Measurements from ENCODE around the gene PDCD1LG2.

PDCD1LG2 gene

DNA sequence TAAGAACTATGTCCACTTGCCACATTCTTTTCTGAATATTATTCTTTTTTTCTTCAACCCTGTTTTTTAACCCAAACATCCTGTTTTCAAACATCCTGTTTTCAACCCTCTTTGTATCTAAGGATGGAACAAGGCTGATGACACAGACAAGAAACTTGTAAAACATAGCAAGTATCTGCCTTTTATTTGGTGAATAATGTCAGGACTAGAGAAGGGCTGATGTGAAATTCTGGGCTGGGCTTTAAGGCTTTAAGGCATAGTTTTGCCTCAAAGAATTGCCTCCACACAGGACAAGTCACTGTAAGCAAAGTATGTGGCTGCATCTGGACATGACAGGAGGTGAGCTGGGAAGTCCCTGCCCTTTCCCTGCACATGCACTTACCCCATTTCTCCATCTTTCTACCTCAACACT lies 76.1 kb downstream of the PDCD1LG2 start:
- peak; percentile 90 for DNase-seq (ENCODE audit: low read depth)
- H3K4me3 ChIP-seq (ENCODE audit: low read depth, low read length), result no peak overlapping the region
- TF ChIP-seq, protein P1, sequence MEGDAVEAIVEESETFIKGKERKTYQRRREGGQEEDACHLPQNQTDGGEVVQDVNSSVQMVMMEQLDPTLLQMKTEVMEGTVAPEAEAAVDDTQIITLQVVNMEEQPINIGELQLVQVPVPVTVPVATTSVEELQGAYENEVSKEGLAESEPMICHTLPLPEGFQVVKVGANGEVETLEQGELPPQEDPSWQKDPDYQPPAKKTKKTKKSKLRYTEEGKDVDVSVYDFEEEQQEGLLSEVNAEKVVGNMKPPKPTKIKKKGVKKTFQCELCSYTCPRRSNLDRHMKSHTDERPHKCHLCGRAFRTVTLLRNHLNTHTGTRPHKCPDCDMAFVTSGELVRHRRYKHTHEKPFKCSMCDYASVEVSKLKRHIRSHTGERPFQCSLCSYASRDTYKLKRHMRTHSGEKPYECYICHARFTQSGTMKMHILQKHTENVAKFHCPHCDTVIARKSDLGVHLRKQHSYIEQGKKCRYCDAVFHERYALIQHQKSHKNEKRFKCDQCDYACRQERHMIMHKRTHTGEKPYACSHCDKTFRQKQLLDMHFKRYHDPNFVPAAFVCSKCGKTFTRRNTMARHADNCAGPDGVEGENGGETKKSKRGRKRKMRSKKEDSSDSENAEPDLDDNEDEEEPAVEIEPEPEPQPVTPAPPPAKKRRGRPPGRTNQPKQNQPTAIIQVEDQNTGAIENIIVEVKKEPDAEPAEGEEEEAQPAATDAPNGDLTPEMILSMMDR (IDR thresholded peaks at IDR 0.05; ENCODE audit: insufficient read depth, low read depth, low read length, missing control alignments), result no peak

DNA sequence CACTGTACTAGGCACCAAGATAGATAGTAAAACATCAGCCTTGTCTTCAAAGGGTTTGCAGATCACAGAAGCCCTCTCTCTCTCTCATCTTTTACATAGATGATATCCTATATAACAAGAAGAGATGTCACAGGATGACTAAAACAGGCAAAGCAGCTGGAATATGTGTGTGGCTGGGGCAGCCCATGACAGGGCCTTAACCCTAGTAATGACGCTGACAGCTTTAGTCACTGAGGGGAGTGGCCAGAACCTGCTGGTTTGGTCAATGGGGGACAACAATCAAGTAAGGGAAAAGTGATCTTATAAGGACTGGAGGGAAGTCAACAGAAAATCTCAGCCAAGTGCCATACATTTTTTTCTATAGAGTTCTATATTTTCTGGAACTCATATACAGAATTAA lies 76.7 kb downstream of the PDCD1LG2 start:
- TF ChIP-seq, protein P1 (IDR thresholded peaks at IDR 0.05; ENCODE audit: insufficient read depth, low read depth, low read length, missing control alignments), result no peak
- peak; percentile 78 for DNase-seq (ENCODE audit: low read depth)
- H3K4me3 ChIP-seq (ENCODE audit: low read depth, low read length), result no peak overlapping the region

DNA sequence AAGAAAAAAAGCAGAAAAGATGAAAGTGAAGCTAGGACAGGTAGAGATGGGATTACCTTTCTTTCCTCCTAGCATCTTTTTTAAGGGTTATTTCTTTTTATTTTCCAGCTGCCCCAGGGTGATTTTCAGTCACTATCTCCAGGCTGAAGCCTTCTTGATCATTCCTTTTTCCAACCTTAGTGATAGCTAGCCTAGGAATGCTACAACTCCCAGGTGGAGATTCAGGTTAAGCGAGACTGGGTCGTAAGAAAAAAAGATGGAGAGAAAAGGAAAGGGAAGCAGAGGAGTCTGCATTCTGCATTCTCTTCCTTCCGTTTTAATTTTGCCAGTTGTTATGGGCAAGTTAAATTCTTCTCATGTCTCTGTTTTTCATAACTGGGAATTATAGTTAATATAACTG lies 81.9 kb downstream of the PDCD1LG2 start:
- no peak for DNase-seq (ENCODE audit: low read depth)
- TF ChIP-seq, protein P1 (IDR thresholded peaks at IDR 0.05; ENCODE audit: insufficient read depth, low read depth, low read length, missing control alignments), result no peak

DNA sequence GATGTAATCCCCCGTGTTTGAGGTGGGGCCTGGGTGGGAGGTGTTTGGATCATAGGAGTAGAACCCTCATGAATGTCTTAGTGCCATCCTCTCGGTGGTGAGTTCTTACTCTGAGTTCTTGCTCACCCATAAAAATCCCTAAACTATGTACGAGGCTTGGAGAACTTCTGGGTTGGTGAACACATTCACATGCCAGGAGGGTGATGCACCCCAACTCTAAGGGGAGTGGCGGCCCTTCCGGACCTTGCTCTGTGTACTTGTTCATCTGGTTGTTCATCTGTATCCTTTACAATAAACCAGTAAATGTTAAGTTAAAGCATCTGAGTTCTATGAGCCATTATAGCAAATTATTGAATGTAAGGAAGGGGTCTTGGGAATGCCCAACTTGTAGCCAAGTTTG lies 82.6 kb downstream of the PDCD1LG2 start:
- no peak for DNase-seq (ENCODE audit: low read depth)
- no peak overlapping the region for H3K4me3 ChIP-seq (ENCODE audit: low read depth, low read length)
- TF ChIP-seq, protein P1 (IDR thresholded peaks at IDR 0.05; ENCODE audit: insufficient read depth, low read depth, low read length, missing control alignments), result no peak

More for the DNA sequence above, 81.9 kb downstream of the PDCD1LG2 start:
- H3K4me3 ChIP-seq (ENCODE audit: low read depth, low read length), result no peak overlapping the region

DNA sequence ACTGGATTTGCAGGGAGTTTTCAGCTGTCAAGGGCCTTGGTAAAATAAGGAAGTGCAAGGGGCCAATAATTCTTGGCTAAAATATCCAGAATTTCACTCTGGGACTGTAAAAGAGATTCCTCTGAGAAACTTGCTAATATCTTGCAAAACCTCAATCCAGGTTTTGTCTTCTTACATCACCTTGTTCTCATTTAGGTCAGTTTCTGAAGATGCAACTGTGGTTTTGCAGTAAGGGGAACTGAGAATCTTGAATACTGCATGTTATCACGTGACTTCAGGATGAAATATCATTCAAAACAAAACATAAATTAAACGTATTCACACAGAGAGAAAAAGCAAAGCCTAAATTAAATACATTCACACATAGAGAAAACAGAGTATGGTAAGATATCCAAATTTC lies 83.6 kb downstream of the PDCD1LG2 start:
- peak; percentile 93 for DNase-seq (ENCODE audit: low read depth)
- TF ChIP-seq, protein P1 (IDR thresholded peaks at IDR 0.05; ENCODE audit: insufficient read depth, low read depth, low read length, missing control alignments), result no peak
- H3K4me3 ChIP-seq (ENCODE audit: low read depth, low read length), result no peak overlapping the region

DNA sequence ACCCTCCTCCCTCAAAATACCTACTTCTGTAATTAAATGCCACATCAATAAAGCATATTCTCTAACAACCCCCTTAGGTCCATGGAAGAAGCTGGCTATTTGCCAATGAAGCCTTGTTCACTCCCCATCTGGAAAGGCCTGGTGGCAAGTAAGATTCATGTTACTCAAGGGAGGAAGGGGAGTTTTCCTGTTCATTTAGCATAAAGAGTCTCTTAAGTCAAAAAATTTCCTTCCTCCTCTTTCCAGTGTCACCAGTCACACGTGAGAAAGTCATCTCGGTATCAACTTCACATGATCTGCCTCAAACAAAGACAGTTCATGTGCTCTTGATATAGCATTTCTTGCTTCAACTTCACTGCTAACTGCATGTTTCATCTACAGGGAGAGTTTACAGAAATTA lies 85.8 kb downstream of the PDCD1LG2 start:
- H3K4me3 ChIP-seq (ENCODE audit: low read depth, low read length), result no peak overlapping the region
- DNase-seq (ENCODE audit: low read depth), result peak; percentile 49
- TF ChIP-seq, protein P1 (IDR thresholded peaks at IDR 0.05; ENCODE audit: insufficient read depth, low read depth, low read length, missing control alignments), result no peak

Data from GM12865 (cell line).